ENCODE data around the gene IKZF5. TPM values are rescaled to one million over a fixed set of nuclear protein-coding genes. Genes with fewer than 3 reads are reported as not detected.

IKZF5 gene
- total and polyA plus RNA-seq, 2 of the 4 experiments (the other 2 are of a cell fraction), result 2.9 to 4.4 TPM

- no peak for TF ChIP-seq POLR2A (IDR thresholded peaks at IDR 0.05; ENCODE audit: low read depth, low read length)
- TF ChIP-seq, protein P1, sequence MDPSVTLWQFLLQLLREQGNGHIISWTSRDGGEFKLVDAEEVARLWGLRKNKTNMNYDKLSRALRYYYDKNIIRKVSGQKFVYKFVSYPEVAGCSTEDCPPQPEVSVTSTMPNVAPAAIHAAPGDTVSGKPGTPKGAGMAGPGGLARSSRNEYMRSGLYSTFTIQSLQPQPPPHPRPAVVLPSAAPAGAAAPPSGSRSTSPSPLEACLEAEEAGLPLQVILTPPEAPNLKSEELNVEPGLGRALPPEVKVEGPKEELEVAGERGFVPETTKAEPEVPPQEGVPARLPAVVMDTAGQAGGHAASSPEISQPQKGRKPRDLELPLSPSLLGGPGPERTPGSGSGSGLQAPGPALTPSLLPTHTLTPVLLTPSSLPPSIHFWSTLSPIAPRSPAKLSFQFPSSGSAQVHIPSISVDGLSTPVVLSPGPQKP (IDR thresholded peaks at IDR 0.05; ENCODE audit: borderline replicate concordance, low read depth, low read length), result no peak
- ATAC-seq (ENCODE audit: low read depth), result no peak
- CTCF ChIA-PET, result no interaction called here
Observed at GRCh38 chr10:123024540-123024939, 15.9 kb upstream of the IKZF5 start.

More at GRCh38 chr10:123024540-123024939, 15.9 kb upstream of the IKZF5 start:
- Histone ChIP-seq H3K56ac (ENCODE audit: extremely low read depth, insufficient read depth, low read length) (no peak overlapping the region), H2BK20ac (ENCODE audit: low read depth, low read length) (no peak overlapping the region), H2BK120ac (ENCODE audit: low read depth, low read length) (no peak overlapping the region), H3K4me3 (ENCODE audit: insufficient read depth, low read depth, low read length) (no peak overlapping the region), H3K23ac (ENCODE audit: low read depth, low read length) (no peak overlapping the region), H3K9me3 (ENCODE audit: control insufficient read depth, insufficient read depth, low read length) (no peaks in the 10 kb centered on the region), H4K8ac (ENCODE audit: low read depth in 2 of 2, low read length in 2 of 2) (no peak overlapping the region), H3K4me1 (ENCODE audit: control insufficient read depth, insufficient read depth, low read length) (no peaks in the 10 kb centered on the region), H3K36me3 (ENCODE audit: control insufficient read depth, insufficient read depth, low read length) (no peaks in the 10 kb centered on the region), H3K9me1 (ENCODE audit: insufficient read depth, low read length) (no peaks in the 10 kb centered on the region), H3K18ac (ENCODE audit: low read depth, low read length) (no peak overlapping the region), H3K9ac (ENCODE audit: low read depth, low read length) (no peak overlapping the region), H2AK9ac (replicated peaks; ENCODE audit: low read depth, low read length, poor library complexity) (no peak overlapping the region), H2BK15ac (ENCODE audit: low read depth, low read length) (no peak overlapping the region), H4K91ac (ENCODE audit: insufficient read depth, low read depth, low read length) (no peak overlapping the region), H3K14ac (replicated peaks; ENCODE audit: low read depth, low read length) (no peak overlapping the region), H3K4me2 (ENCODE audit: low read depth, low read length) (no peak overlapping the region), H3K4ac (ENCODE audit: low read depth, low read length) (no peak overlapping the region), H3K27me3 (ENCODE audit: control insufficient read depth, insufficient read depth, low read length) (no peaks in the 10 kb centered on the region), H2AK5ac (ENCODE audit: low read depth, low read length) (no peak overlapping the region), H2BK5ac (ENCODE audit: low read depth, low read length, poor library complexity, severe bottlenecking) (no peak overlapping the region), H2AFZ (replicated peaks; ENCODE audit: low read length, poor library complexity) (no peak overlapping the region), H3K79me1 (ENCODE audit: low read depth in 1 of 2, low read length in 2 of 2) (no peaks in the 10 kb centered on the region), H4K20me1 (ENCODE audit: insufficient read depth, low read length) (no peaks in the 10 kb centered on the region), H4K5ac (ENCODE audit: low read depth, low read length) (no peak overlapping the region), H3K27ac (ENCODE audit: insufficient read depth, low read length) (no peak overlapping the region)
- intact Hi-C loops (cut with micrococcal nuclease) (no loop called here), dilution Hi-C loops (cut with HindIII; ENCODE audit: low sequenced_read_pairs, unreplicated experiment) (no loop called here), in situ Hi-C loops (cut with MboI; ENCODE audit: low sequenced_read_pairs) (no loop called here)
- POLR2A ChIA-PET (ENCODE audit: unreplicated experiment), result no interaction called here
- DNase-seq, result no peak
- no TSS peak for BruUV-seq (replicated peaks)
- no CpG with 5 or more reads among the region's 2 CpGs for WGBS, 2 experiments (ENCODE audit: extremely low coverage in 2 of 2, insufficient read length in 1 of 2)

All from IMR-90 (cell line).